ENCODE results near the gene GASK1A. TPM values are rescaled to one million over a fixed set of nuclear protein-coding genes. Genes with fewer than 3 reads are reported as not detected.

The GASK1A gene
- total and polyA plus RNA-seq, 2 donors (not counting 3 experiments of a cell fraction or from before 2014, with no cell fraction given): 0.04 TPM; not detected in 1

- intact Hi-C loops (cut with micrococcal nuclease): no loop called here
- CTCF ChIA-PET: interaction anchor here (1.0 kb wide), 1 partner anchor 69 kb away, joined by 3 read pairs; no protein-coding TSS in a partner anchor
- H4K20me1 ChIP-seq (replicated peaks; ENCODE audit: control insufficient read depth, extremely low read depth, insufficient read depth, low read length): no peaks in the 10 kb centered on the region
- FAIRE-seq: no peak
- no peak overlapping the region for H3K27ac ChIP-seq (ENCODE audit: insufficient read depth, low read depth, low read length)
- no peak overlapping the region for H3K9ac ChIP-seq (replicated peaks; ENCODE audit: extremely low read depth, insufficient read depth, low read length)
- no peaks in the 10 kb centered on the region for H3K4me1 ChIP-seq (ENCODE audit: control insufficient read depth, extremely low read depth, insufficient read depth, low read length)
- H3K36me3 ChIP-seq (ENCODE audit: control insufficient read depth in 2 of 2, extremely low read depth in 1 of 2, insufficient read depth in 2 of 2, low read length in 2 of 2): no peaks in the 10 kb centered on the region
- H3K9me3 ChIP-seq (replicated peaks; ENCODE audit: control insufficient read depth, insufficient read depth, low read length): no peaks in the 10 kb centered on the region
- H3K4me2 ChIP-seq (ENCODE audit: insufficient read depth, low read length): no peak overlapping the region
- POLR2A ChIA-PET: no interaction called here
- H3K4me3 ChIP-seq (replicated peaks in 1 of 3; ENCODE audit: insufficient read depth in 1 of 3, low read depth in 1 of 3, low read length in 3 of 3): no peak overlapping the region
- no peak for TF ChIP-seq POLR2A (IDR thresholded peaks at IDR 0.05; ENCODE audit: low read depth, low read length)
- TF ChIP-seq JUN (IDR thresholded peaks at IDR 0.05; ENCODE audit: borderline replicate concordance, insufficient read depth, insufficient read length, low read depth): no peak
- no peak for TF ChIP-seq FOS (IDR thresholded peaks at IDR 0.05; ENCODE audit: borderline replicate concordance, insufficient read depth, low read length)
- TF ChIP-seq MYC (IDR thresholded peaks at IDR 0.05; ENCODE audit: low read depth, low read length): no peak
- no peak for TF ChIP-seq EZH2 (IDR thresholded peaks at IDR 0.05; ENCODE audit: borderline replicate concordance, low read depth, low read length, severe bottlenecking)
- TF ChIP-seq POLR2AphosphoS5 (IDR thresholded peaks at IDR 0.05; ENCODE audit: insufficient read depth, low read depth, low read length): no peak
- no peak for TF ChIP-seq MAX (IDR thresholded peaks at IDR 0.05; ENCODE audit: insufficient read depth, insufficient read length)
- TF ChIP-seq GATA2 (IDR thresholded peaks at IDR 0.05; ENCODE audit: insufficient read depth, insufficient read length, low read depth, low read length): no peak
- TF ChIP-seq CTCF (IDR thresholded peaks at IDR 0.05; ENCODE audit: extremely low read depth in 1 of 2, insufficient read depth in 1 of 2, low read depth in 1 of 2, low read length in 2 of 2): no peak
- H3K79me2 ChIP-seq (ENCODE audit: control insufficient read depth, insufficient read depth, low read length): no peaks in the 10 kb centered on the region
- no peaks in the 10 kb centered on the region for H3K9me1 ChIP-seq (replicated peaks; ENCODE audit: control insufficient read depth, extremely low read depth, insufficient read depth, low read length)
- H3K27me3 ChIP-seq (ENCODE audit: control insufficient read depth in 2 of 2, insufficient read depth in 2 of 2, low read length in 2 of 2): peaks cover 0 to 4% of the 10 kb centered on the region in 2 experiments
- dilution Hi-C loops (cut with MboI; ENCODE audit: extremely low pct_ligation_motif_present, low sequenced_read_pairs): no loop called here
- H2AFZ ChIP-seq (ENCODE audit: low read depth, low read length): no peak overlapping the region
- no TSS peak for BruUV-seq (replicated peaks)
- DNase-seq (ENCODE audit: low read depth, low spot score): no peak
Observed at GRCh38 chr3:43031485-43031884, 52.4 kb downstream of the GASK1A start.

Data from endothelial cell of umbilical vein (primary cell).